HEK293T (cell line): ENCODE data around the gene ATP9A.

ENCODE experiments used
- CTCF ChIA-PET: fragments of 350-600 bp; formaldehyde crosslinking; extraction: SDS; loops from one replicate; lab custom pipeline; 2021; ENCODE audit warnings: antibody characterized with exemption, inconsistent platforms; lab: Yijun Ruan, JAX
- POLR2A ChIA-PET: fragments of 350-600 bp; formaldehyde crosslinking; extraction: SDS; loops from one replicate; lab custom pipeline; 2020; ENCODE audit warnings: antibody characterized with exemption, inconsistent platforms; lab: Yijun Ruan, JAX
- DNase-seq: peaks from one replicate; pipeline ENCODE4 v3.0.0; 2012; ENCODE audit warnings: mixed read lengths; ENCODE audit errors: extremely low spot score
- ARNT ChIP-seq: fragments of 450-650 bp; IDR thresholded peaks from 2 replicates; pipeline ENCODE4 v1.6.1; 2017; ENCODE audit warnings: mild to moderate bottlenecking
- BHLHE40 ChIP-seq: fragments of 450-650 bp; IDR thresholded peaks from 2 replicates; pipeline ENCODE4 v1.6.1; 2016; ENCODE audit warnings: mild to moderate bottlenecking, moderate library complexity, borderline replicate concordance
- CTBP1 ChIP-seq: fragments of 450-650 bp; IDR thresholded peaks from 2 replicates; pipeline ENCODE4 v1.6.1; 2016; ENCODE audit warnings: borderline replicate concordance
- ELF4 ChIP-seq: fragments of 450-650 bp; IDR thresholded peaks from 2 replicates; pipeline ENCODE4 v1.6.1; 2017; ENCODE audit warnings: antibody characterized with exemption
- FOXA1 ChIP-seq: fragments of 450-650 bp; IDR thresholded peaks from 2 replicates; pipeline ENCODE4 v1.6.1; 2016; ENCODE audit warnings: mild to moderate bottlenecking
- FOXK2 ChIP-seq: fragments of 450-650 bp; IDR thresholded peaks from 2 replicates; pipeline ENCODE4 v1.6.1; 2016; ENCODE audit warnings: mild to moderate bottlenecking
- FOXM1 ChIP-seq: fragments of 450-650 bp; IDR thresholded peaks from 2 replicates; pipeline ENCODE4 v1.6.1; 2017; ENCODE audit warnings: mild to moderate bottlenecking, borderline replicate concordance
- HDGF ChIP-seq: fragments of 450-650 bp; IDR thresholded peaks from 2 replicates; pipeline ENCODE4 v1.6.1; 2017; ENCODE audit warnings: antibody characterized with exemption, borderline replicate concordance
- L3MBTL2 ChIP-seq: fragments of 450-650 bp; conservative IDR thresholded peaks from 2 replicates; pipeline ENCODE4 v1.6.1; 2016; ENCODE audit warnings: mild to moderate bottlenecking
- LEF1 ChIP-seq: fragments of 450-650 bp; IDR thresholded peaks from 2 replicates; pipeline ENCODE4 v1.6.1; 2017; ENCODE audit warnings: mild to moderate bottlenecking, borderline replicate concordance
- NFRKB ChIP-seq: fragments of 450-650 bp; IDR thresholded peaks from 2 replicates; pipeline ENCODE4 v1.6.1; 2016; ENCODE audit warnings: mild to moderate bottlenecking, moderate library complexity
- SP1 ChIP-seq: fragments of 450-650 bp; IDR thresholded peaks from 2 replicates; pipeline ENCODE4 v1.6.1; 2017
- SUZ12 ChIP-seq: fragments of 450-650 bp; IDR thresholded peaks from 2 replicates; pipeline ENCODE4 v1.6.1; 2016; ENCODE audit warnings: mild to moderate bottlenecking
- TARDBP ChIP-seq: fragments of 450-650 bp; IDR thresholded peaks from 2 replicates; pipeline ENCODE4 v1.6.1; 2016
- ZNF384 ChIP-seq: fragments of 450-650 bp; IDR thresholded peaks from 2 replicates; pipeline ENCODE4 v1.6.1; 2016
- TF ChIP-seq, protein P1 (sequence below): fragments of 450-650 bp; IDR thresholded peaks from 2 replicates; pipeline ENCODE4 v1.6.1; 2016

Gene ATP9A

DNA sequence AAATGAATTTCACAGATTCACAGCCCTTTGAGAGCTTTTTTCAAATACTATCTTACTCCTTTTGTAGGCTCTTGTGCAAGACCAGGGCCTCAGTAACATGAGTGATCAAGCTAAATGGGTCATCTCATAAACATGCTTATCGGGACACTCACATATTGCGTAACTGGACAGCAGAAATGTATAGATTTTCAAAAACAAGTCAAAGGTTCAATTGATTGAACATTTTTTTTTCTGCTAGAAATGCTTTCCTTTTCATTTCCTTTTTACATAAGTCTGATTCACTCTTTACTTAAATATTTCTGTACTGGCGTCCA, 42.8 kb upstream of the ATP9A start:
- ChIA-PET POLR2A (no interaction called here), CTCF (interaction anchor here (0.7 kb wide), 1 partner anchor 294 kb away, joined by 3 read pairs; no protein-coding TSS in a partner anchor)
- no peak for DNase-seq
- TF ChIP-seq CTBP1 (no peak), TARDBP (no peak), ARNT (no peak), FOXK2 (no peak), LEF1 (no peak), FOXA1 (no peak), HDGF (no peak), L3MBTL2 (no peak), ELF4 (no peak), BHLHE40 (no peak), SP1 (no peak), ZNF384 (no peak), FOXM1 (no peak), NFRKB (no peak), SUZ12 (no peak)
- TF ChIP-seq, protein P1, sequence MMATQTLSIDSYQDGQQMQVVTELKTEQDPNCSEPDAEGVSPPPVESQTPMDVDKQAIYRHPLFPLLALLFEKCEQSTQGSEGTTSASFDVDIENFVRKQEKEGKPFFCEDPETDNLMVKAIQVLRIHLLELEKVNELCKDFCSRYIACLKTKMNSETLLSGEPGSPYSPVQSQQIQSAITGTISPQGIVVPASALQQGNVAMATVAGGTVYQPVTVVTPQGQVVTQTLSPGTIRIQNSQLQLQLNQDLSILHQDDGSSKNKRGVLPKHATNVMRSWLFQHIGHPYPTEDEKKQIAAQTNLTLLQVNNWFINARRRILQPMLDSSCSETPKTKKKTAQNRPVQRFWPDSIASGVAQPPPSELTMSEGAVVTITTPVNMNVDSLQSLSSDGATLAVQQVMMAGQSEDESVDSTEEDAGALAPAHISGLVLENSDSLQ, result no peak

DNA sequence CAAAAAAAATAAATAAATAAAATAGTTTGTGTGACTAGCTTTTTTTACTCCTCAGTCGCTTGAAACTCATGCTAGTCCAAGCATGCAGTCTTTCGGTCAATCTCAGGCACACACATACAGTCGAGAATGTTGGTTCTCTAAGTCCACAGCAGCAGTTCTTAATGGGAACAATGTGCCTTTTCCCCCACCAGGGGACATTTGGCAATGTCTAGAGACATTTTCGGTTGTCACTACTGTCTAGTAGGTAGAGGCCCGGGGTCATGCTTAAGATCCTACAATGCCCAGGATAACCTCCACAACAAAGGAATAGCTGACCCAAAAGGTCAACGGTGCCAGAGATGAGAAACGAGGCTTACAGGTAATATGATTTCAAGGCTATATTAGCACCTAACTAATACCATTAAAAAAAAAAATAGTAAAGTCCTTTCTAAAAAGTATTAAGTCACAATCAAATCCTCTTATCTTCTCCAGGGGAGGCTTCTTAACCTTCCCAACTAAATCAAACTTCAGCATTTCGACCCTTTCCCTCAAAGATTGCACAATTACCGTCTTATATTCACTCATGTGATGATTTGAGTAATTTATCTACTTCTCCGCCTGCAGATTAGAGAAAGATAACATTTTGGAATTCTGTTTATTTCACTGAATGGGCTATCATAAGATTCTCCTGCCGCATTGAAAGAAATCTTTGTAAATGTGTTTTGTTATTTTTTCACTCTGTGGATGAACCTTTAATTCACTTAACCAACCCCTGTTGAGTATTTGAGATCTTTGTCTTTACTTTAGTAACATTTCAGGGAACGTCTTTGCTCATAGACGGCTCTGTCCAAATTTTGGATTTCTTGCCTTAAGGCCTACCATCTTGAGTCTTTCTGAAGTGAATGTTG, 42.2 kb upstream of the ATP9A start:
- peak; percentile 30 for DNase-seq
- POLR2A ChIA-PET, result no interaction called here
- CTCF ChIA-PET, result interaction anchor here (0.7 kb wide), 2 partner anchors 295 to 1268 kb away, joined by 3 read pairs; no protein-coding TSS in a partner anchor
- no peak for TF ChIP-seq ZNF384
- TF ChIP-seq, protein P1, result no peak

DNA sequence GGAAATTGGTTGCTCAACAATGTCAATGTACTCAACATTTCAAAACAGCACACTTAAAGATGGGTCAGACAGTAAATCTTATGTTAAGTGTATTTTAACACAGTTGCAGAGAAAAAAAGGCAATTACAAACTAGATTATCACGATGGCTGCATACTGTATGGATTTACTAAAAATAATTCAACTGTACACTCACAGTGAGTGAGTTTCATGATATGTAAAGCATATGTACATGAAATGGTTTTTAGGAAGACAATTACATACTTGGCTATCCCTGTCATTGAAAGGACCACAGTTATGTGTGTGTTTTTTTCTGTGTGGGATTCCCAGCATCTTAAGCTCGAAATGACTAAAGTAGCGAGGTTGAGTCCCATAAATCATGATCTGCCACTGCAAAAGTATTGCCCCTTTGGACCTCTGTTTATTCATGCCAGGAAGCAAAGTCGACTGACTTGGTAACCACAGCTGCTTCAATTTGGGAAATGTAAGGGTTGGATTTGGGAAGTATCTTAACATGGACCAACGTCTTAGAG, 39.6 kb upstream of the ATP9A start:
- ChIA-PET POLR2A (interaction anchor here (0.6 kb wide), 1 partner anchor 23 kb away, joined by 3 read pairs; no protein-coding TSS in a partner anchor), CTCF (interaction anchor here (1.0 kb wide), 1 partner anchor 94 kb away, joined by 3 read pairs; no protein-coding TSS in a partner anchor)
- DNase-seq, result no peak
- no peak for TF ChIP-seq FOXK2
- TF ChIP-seq, protein P1, result peak; percentile 78
- TF ChIP-seq ZNF384, result no peak

DNA sequence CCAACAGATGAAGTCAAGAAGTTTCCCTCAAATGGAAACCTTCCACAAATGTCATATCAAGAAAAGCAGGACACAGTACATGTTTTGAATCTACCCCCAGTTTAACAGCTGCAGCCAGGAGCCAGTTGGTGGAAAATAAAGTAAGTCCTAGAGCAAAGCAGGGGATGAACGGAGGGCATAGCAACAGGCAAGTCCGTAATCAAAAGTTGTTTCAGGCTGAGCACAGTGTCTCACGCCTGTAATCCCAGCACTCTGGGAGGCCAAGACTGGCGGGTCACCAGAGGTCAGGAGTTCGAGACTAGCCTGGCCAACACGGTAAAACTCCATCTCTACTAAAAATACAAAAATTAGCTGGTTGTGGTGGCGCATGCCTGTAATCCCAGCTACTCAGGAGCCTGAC, 36.6 kb upstream of the ATP9A start:
- ChIA-PET POLR2A (no interaction called here), CTCF (no interaction called here)
- DNase-seq, result no peak
- no peak for TF ChIP-seq SP1
- no peak for TF ChIP-seq TARDBP
- no peak for TF ChIP-seq SUZ12
- TF ChIP-seq CTBP1, result no peak

DNA sequence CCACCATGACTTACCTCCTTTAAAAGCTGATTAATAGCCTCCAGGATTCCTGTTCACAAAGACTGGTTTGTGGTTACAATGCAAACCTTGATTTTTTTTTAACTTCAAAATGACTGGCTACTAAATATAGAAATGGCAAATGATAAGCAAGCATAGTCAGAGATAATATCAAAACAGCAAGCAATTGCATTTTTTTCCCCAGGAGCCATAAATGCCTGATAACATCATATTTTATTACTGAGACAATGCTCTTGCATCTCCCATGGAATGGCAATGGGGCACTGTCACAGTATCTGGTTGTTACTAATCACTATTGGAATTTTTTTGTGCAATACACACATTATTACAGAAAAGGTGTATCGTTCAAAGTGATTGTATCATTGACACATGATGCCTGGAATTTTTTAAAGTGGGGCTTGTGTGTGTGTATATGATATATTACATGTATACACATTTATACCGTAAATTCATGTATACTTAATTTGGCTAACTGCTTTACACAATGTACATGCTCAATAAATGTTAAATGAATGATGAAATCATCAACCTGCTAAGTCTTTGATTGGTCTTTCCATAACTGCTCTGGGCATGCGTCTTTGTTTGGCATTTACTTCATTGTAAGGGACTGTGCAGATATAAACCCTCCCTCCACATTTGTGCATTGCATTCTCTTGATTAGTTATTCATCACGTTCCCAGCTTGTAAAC, 35.1 kb upstream of the ATP9A start:
- no peak for DNase-seq
- CTCF ChIA-PET, result interaction anchor here (0.6 kb wide), 1 partner anchor 163 kb away, joined by 4 read pairs; no protein-coding TSS in a partner anchor
- TF ChIP-seq L3MBTL2 (no peak), TARDBP (no peak), HDGF (no peak), NFRKB (no peak), BHLHE40 (no peak)
- POLR2A ChIA-PET, result no interaction called here

DNA sequence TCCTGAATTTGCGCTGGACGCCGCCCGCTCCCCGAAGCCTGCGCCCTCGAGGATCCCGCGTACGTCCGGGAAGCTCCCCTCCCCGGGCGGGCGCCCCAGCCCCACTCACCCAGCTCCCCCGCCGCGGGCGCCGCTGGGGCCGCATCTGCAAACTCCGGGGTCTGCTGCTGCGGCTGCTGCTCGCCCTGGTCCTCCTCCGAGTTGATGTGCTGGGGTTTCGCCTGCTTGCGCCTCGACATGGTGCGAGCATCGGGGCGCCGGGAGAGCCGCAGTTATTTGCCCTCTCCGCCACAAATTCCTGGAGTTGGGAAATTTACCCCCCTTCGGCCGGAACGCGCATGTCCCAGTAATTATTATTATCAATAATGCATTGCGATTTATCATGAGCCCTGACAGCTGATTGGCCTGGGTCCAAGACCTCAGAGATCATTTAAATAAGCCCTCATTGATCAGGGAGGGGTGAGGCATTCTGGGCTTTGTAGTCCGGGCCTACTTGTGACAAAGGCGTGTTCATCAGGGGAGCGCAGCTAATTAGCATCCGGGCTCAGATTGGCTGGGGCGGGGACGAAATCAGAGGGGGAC, 34.1 kb upstream of the ATP9A start, which contains the start of gene SALL4:
SALL4 (minus strand) TSS at position 352 of the 582 bp plus-strand sequence; CDS start at position 239, 113 bp downstream.
- no peak for DNase-seq
- ChIA-PET POLR2A (interaction anchor here (0.6 kb wide), 1 partner anchor 91 kb away, joined by 3 read pairs; no protein-coding TSS in a partner anchor), CTCF (no interaction called here)
- TF ChIP-seq BHLHE40, result no peak
- TF ChIP-seq LEF1, result no peak
- TF ChIP-seq HDGF, result no peak
- TF ChIP-seq, protein P1, result peak; percentile 62
- TF ChIP-seq FOXA1, result no peak
